Measurements from ENCODE around the gene TRABD2B. TPM values are rescaled to one million over a fixed set of nuclear protein-coding genes. Genes with fewer than 3 reads are reported as not detected.
A peak's percentile ranks its signal among the peaks of the same experiment; 100 is the strongest.

Gene TRABD2B
- total RNA-seq, 1 donor from 2014 or later = 0.89 TPM

DNA sequence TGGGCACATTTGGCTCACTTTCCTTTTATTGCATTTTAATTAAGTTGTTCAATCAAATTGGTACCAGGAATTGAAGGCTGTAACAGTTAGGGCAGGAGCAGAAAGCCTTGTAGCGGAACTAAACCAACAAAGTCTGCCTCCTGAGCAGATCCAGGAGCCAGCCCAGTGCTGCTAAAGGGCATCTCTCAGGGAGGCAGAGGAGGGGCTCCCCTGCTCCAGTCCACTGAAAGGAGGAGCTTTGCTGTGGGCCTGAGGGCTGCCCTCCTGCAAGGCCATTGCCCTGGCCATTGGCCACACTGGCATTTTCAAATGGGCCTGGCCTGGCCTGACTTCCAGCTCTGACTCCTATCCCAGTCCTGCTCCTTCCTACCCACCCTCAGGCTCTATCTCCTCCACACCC, 3.7 kb upstream of the TRABD2B start:
- H3K9me3 Mint-ChIP-seq (ENCODE audit: unreplicated experiment) = peaks cover 4% of the 10 kb centered on the region
- Histone ChIP-seq H3K9ac (ENCODE audit: low read length) (no peak overlapping the region), H4K20me1 (ENCODE audit: insufficient read depth, low read length) (no peaks in the 10 kb centered on the region), H3K27me3 (ENCODE audit: insufficient read depth, low read length) (peaks cover 21% of the 10 kb centered on the region), H3K4me1 (ENCODE audit: insufficient read depth, low read length) (no peaks in the 10 kb centered on the region), H3K79me2 (ENCODE audit: insufficient read depth, low read length) (no peaks in the 10 kb centered on the region), H3K36me3 (ENCODE audit: insufficient read depth, low read length) (no peaks in the 10 kb centered on the region), H3K9me3 (ENCODE audit: insufficient read depth, low read depth, low read length) (no peaks in the 10 kb centered on the region), H3K27ac (ENCODE audit: low read depth, low read length) (no peak overlapping the region), H3K4me3 (ENCODE audit: insufficient read depth, low read depth, low read length) (no peak overlapping the region), H3K4me2 (ENCODE audit: low read length) (no peak overlapping the region), H2AFZ (ENCODE audit: low read depth, low read length) (no peak overlapping the region)
- TF ChIP-seq, protein P1, sequence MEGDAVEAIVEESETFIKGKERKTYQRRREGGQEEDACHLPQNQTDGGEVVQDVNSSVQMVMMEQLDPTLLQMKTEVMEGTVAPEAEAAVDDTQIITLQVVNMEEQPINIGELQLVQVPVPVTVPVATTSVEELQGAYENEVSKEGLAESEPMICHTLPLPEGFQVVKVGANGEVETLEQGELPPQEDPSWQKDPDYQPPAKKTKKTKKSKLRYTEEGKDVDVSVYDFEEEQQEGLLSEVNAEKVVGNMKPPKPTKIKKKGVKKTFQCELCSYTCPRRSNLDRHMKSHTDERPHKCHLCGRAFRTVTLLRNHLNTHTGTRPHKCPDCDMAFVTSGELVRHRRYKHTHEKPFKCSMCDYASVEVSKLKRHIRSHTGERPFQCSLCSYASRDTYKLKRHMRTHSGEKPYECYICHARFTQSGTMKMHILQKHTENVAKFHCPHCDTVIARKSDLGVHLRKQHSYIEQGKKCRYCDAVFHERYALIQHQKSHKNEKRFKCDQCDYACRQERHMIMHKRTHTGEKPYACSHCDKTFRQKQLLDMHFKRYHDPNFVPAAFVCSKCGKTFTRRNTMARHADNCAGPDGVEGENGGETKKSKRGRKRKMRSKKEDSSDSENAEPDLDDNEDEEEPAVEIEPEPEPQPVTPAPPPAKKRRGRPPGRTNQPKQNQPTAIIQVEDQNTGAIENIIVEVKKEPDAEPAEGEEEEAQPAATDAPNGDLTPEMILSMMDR (IDR thresholded peaks at IDR 0.05; ENCODE audit: insufficient read depth, low read depth, low read length) = no peak
- TF ChIP-seq EZH2 (IDR thresholded peaks at IDR 0.05; ENCODE audit: insufficient read depth, low read length) = no peak
- peaks cover 41% of the 10 kb centered on the region for H3K27me3 Mint-ChIP-seq (ENCODE audit: low read depth, unreplicated experiment)
- H3K4me3 Mint-ChIP-seq (ENCODE audit: unreplicated experiment) = no peak overlapping the region
- H3K36me3 Mint-ChIP-seq (ENCODE audit: low read depth, unreplicated experiment) = no peaks in the 10 kb centered on the region
- peaks cover 9% of the 10 kb centered on the region for H3K4me1 Mint-ChIP-seq (ENCODE audit: low read depth, unreplicated experiment)
- no peak overlapping the region for H3K27ac Mint-ChIP-seq (ENCODE audit: unreplicated experiment)
- no peak for FAIRE-seq
- DNase-seq (ENCODE audit: low read depth) = no peak

DNA sequence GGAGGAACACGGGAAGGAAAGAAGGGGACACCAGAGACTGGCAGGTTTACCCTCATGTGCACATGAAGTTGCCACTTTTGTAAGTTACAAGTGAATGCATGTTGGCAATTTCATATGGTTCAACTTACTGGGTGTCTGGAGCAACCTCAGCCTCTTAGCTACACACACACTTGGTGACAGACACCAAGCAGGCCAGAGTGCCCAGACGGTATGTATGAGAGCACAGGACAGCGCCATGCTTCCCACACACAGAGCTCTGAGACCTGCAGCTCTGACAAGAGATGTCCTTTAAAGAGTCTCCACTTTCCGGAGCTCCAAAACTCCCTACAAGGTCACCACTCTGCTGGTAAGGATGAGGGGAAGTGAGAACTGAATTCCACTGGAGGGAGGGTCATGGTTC, 1.9 kb upstream of the TRABD2B start:
- no peak overlapping the region for H3K27ac ChIP-seq (ENCODE audit: low read depth, low read length)
- H3K36me3 ChIP-seq (ENCODE audit: insufficient read depth, low read length) = no peaks in the 10 kb centered on the region
- H3K9ac ChIP-seq (ENCODE audit: low read length) = no peak overlapping the region
- H3K4me2 ChIP-seq (ENCODE audit: low read length) = no peak overlapping the region
- H3K4me1 ChIP-seq (ENCODE audit: insufficient read depth, low read length) = no peaks in the 10 kb centered on the region
- H3K27me3 Mint-ChIP-seq (ENCODE audit: low read depth, unreplicated experiment) = peaks cover 48% of the 10 kb centered on the region
- no peak overlapping the region for H3K4me3 ChIP-seq (ENCODE audit: insufficient read depth, low read depth, low read length)
- H3K4me3 Mint-ChIP-seq (ENCODE audit: unreplicated experiment) = no peak overlapping the region
- H3K79me2 ChIP-seq (ENCODE audit: insufficient read depth, low read length) = no peaks in the 10 kb centered on the region
- peaks cover 33% of the 10 kb centered on the region for H3K27me3 ChIP-seq (ENCODE audit: insufficient read depth, low read length)
- H3K4me1 Mint-ChIP-seq (ENCODE audit: low read depth, unreplicated experiment) = peaks cover 10% of the 10 kb centered on the region
- no peaks in the 10 kb centered on the region for H4K20me1 ChIP-seq (ENCODE audit: insufficient read depth, low read length)
- DNase-seq (ENCODE audit: low read depth) (no peak), FAIRE-seq (no peak)
- TF ChIP-seq EZH2 (IDR thresholded peaks at IDR 0.05; ENCODE audit: insufficient read depth, low read length) = no peak
- TF ChIP-seq, protein P1 (IDR thresholded peaks at IDR 0.05; ENCODE audit: insufficient read depth, low read depth, low read length) = no peak
- peaks cover 4% of the 10 kb centered on the region for H3K9me3 Mint-ChIP-seq (ENCODE audit: unreplicated experiment)
- H3K9me3 ChIP-seq (ENCODE audit: insufficient read depth, low read depth, low read length) = no peaks in the 10 kb centered on the region
- no peak overlapping the region for H3K27ac Mint-ChIP-seq (ENCODE audit: unreplicated experiment)
- no peak overlapping the region for H2AFZ ChIP-seq (ENCODE audit: low read depth, low read length)
- no peaks in the 10 kb centered on the region for H3K36me3 Mint-ChIP-seq (ENCODE audit: low read depth, unreplicated experiment)

DNA sequence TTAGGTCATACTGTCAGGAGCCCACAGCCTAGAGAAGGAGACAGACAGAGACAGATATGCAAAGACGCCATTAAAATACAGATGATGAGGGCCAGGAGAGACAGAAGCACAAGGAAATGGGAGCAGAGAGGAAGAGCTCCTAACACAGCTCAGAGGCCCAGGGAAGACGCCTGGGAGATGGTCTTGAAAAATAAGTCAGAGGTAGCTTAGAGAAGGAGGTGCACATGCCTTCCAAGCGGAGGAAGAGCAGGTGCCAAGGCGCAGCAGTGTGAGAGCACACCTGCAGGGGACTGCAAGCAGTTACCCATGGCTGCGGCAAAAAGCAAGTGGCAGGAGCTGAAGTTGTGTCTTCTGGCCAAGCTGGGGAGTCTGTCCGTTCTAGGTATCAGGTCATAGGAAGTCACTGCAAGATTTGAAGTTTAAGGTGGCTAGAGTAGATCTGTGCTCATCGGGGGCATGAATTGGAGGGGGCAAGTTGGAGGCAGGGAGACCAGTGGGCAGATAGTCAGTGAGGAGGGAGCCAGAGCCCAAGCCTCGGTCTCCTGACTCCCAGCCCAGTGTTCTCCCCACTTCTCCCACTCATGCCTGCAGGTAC, 1.3 kb upstream of the TRABD2B start:
- H3K36me3 Mint-ChIP-seq (ENCODE audit: low read depth, unreplicated experiment) = no peaks in the 10 kb centered on the region
- Histone ChIP-seq H3K9ac (ENCODE audit: low read length) (no peak overlapping the region), H3K4me3 (ENCODE audit: insufficient read depth, low read depth, low read length) (no peak overlapping the region), H2AFZ (ENCODE audit: low read depth, low read length) (no peak overlapping the region), H3K4me1 (ENCODE audit: insufficient read depth, low read length) (no peaks in the 10 kb centered on the region), H3K27ac (ENCODE audit: low read depth, low read length) (no peak overlapping the region), H3K36me3 (ENCODE audit: insufficient read depth, low read length) (no peaks in the 10 kb centered on the region), H4K20me1 (ENCODE audit: insufficient read depth, low read length) (no peaks in the 10 kb centered on the region), H3K79me2 (ENCODE audit: insufficient read depth, low read length) (no peaks in the 10 kb centered on the region), H3K4me2 (ENCODE audit: low read length) (no peak overlapping the region), H3K9me3 (ENCODE audit: insufficient read depth, low read depth, low read length) (no peaks in the 10 kb centered on the region), H3K27me3 (ENCODE audit: insufficient read depth, low read length) (peaks cover 33% of the 10 kb centered on the region)
- H3K9me3 Mint-ChIP-seq (ENCODE audit: unreplicated experiment) = peaks cover 4% of the 10 kb centered on the region
- H3K27me3 Mint-ChIP-seq (ENCODE audit: low read depth, unreplicated experiment) = peaks cover 46% of the 10 kb centered on the region
- FAIRE-seq (no peak), DNase-seq (ENCODE audit: low read depth) (no peak)
- no peak overlapping the region for H3K27ac Mint-ChIP-seq (ENCODE audit: unreplicated experiment)
- H3K4me3 Mint-ChIP-seq (ENCODE audit: unreplicated experiment) = peak overlapping the region; percentile 85
- TF ChIP-seq, protein P1 (IDR thresholded peaks at IDR 0.05; ENCODE audit: insufficient read depth, low read depth, low read length) = no peak
- H3K4me1 Mint-ChIP-seq (ENCODE audit: low read depth, unreplicated experiment) = peaks cover 10% of the 10 kb centered on the region
